Gastrocnemius medialis (tissue), 4 donors: ENCODE data around the gene HECTD4.

ENCODE experiments used
- POLR2A ChIP-seq, 2 donors: fragments of 450-650 bp; IDR thresholded peaks; one replicate each; pipeline ENCODE4 v1.6.1; 2017; ENCODE audit warnings: antibody characterized with exemption in 2 of 2, mild to moderate bottlenecking in 2 of 2, moderate library complexity in 2 of 2
- TF ChIP-seq, protein P1 (sequence below), 5 experiments: fragments of 450-650 bp in 3 of 5; fragments of 200-600 bp in 2 of 5; sonication (generic) in 2 of 5; IDR thresholded peaks in 4 of 5; conservative IDR thresholded peaks in 1 of 5; 1 replicate in 4 of 5; 2 replicates in 1 of 5; pipeline ENCODE4 v1.5.1; 2016 to 2019; ENCODE audit warnings: antibody characterized with exemption in 5 of 5, mild to moderate bottlenecking in 3 of 5, moderate library complexity in 3 of 5

DNA sequence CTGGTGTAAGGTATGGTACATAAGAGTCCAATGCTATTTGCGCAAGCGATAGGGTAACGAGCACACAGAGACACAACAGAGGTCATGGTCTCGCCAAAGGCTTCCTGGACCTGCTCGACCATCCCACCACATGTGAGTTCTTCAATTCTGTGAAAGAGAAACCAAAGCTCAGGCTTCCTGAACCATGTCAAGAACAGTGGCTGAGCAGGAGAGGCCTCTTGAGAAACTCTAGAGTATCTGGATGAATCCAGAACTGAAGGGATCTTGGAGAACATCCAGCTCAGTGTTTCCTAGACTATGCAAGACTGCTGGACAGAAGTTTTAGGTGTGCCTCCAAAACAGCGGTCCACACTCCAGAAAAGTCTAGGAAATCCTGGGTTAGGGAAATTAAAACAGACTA lies 142.3 kb downstream of the HECTD4 start:
- TF ChIP-seq, protein P1, sequence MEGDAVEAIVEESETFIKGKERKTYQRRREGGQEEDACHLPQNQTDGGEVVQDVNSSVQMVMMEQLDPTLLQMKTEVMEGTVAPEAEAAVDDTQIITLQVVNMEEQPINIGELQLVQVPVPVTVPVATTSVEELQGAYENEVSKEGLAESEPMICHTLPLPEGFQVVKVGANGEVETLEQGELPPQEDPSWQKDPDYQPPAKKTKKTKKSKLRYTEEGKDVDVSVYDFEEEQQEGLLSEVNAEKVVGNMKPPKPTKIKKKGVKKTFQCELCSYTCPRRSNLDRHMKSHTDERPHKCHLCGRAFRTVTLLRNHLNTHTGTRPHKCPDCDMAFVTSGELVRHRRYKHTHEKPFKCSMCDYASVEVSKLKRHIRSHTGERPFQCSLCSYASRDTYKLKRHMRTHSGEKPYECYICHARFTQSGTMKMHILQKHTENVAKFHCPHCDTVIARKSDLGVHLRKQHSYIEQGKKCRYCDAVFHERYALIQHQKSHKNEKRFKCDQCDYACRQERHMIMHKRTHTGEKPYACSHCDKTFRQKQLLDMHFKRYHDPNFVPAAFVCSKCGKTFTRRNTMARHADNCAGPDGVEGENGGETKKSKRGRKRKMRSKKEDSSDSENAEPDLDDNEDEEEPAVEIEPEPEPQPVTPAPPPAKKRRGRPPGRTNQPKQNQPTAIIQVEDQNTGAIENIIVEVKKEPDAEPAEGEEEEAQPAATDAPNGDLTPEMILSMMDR (IDR thresholded peaks at IDR 0.05 in 4 of 5, conservative IDR thresholded peaks at IDR 0.05 in 1 of 5), result no peak
- TF ChIP-seq POLR2A (IDR thresholded peaks at IDR 0.05), result no peak
